Motor neuron (in vitro differentiated cells): ENCODE results near the gene DNAH9. TPM values are rescaled to one million over a fixed set of nuclear protein-coding genes. Genes with fewer than 3 reads are reported as not detected.

Experiments used
- ATAC-seq, 8 experiments: fragments of 200-7000 bp; cut with Tn5 transposase; replicated peaks in 6 of 8; 2 replicates each; pipeline ENCODE4 v1.8.0; 2021; ENCODE audit warnings: mild to moderate bottlenecking in 8 of 8, moderate library complexity in 8 of 8
- H3K27ac ChIP-seq, 2 donors: fragments of 250-450 bp; sonication (Bioruptor Pico); 2 replicates each; pipeline ENCODE4 v1.9.0; 2021; ENCODE audit warnings: antibody characterized with exemption in 2 of 2, mild to moderate bottlenecking in 2 of 2, moderate library complexity in 1 of 2
- H3K4me1 ChIP-seq, 2 donors: fragments of 250-450 bp; sonication (Bioruptor Pico); replicated peaks in 1 of 2; 2 replicates each; pipeline ENCODE4 v1.6.1; 2021; ENCODE audit warnings: antibody characterized with exemption in 2 of 2, mild to moderate bottlenecking in 2 of 2, moderate library complexity in 1 of 2
- H3K4me3 ChIP-seq, 5 donors: fragments of 250-450 bp; sonication (Bioruptor Pico); 2 replicates each; pipeline ENCODE4 v1.9.0; 2021; ENCODE audit warnings: antibody characterized with exemption in 5 of 5, mild to moderate bottlenecking in 5 of 5, moderate library complexity in 4 of 5
- WGBS, 10 experiments: fragments of 450-650 bp; shearing (Covaris generic); methylation state at CpG; one replicate each; pipeline ENCODE4 v1.0.0; 2022; 5-methylcytosine and 5-hydroxymethylcytosine counted together
- in situ Hi-C, 9 experiments: fragments of 400-800 bp; cut with MboI; loops; one replicate each; pipeline ENCODE4 v1.15.0; 2021; ENCODE audit warnings: low sequenced_read_pairs in 9 of 9, low pct_unique_long_range_greater_than_20kb in 2 of 9; ENCODE audit not compliant: unreplicated experiment in 9 of 9
- total RNA-seq, 8 experiments: library from RNA; unstranded; fragments of 300-600 nt; gene quantifications; 2 replicates each; pipeline versions ENCODE4 v1.2.3 to v1.2.4, GENCODE V29; 2022

DNAH9 gene, protein sequence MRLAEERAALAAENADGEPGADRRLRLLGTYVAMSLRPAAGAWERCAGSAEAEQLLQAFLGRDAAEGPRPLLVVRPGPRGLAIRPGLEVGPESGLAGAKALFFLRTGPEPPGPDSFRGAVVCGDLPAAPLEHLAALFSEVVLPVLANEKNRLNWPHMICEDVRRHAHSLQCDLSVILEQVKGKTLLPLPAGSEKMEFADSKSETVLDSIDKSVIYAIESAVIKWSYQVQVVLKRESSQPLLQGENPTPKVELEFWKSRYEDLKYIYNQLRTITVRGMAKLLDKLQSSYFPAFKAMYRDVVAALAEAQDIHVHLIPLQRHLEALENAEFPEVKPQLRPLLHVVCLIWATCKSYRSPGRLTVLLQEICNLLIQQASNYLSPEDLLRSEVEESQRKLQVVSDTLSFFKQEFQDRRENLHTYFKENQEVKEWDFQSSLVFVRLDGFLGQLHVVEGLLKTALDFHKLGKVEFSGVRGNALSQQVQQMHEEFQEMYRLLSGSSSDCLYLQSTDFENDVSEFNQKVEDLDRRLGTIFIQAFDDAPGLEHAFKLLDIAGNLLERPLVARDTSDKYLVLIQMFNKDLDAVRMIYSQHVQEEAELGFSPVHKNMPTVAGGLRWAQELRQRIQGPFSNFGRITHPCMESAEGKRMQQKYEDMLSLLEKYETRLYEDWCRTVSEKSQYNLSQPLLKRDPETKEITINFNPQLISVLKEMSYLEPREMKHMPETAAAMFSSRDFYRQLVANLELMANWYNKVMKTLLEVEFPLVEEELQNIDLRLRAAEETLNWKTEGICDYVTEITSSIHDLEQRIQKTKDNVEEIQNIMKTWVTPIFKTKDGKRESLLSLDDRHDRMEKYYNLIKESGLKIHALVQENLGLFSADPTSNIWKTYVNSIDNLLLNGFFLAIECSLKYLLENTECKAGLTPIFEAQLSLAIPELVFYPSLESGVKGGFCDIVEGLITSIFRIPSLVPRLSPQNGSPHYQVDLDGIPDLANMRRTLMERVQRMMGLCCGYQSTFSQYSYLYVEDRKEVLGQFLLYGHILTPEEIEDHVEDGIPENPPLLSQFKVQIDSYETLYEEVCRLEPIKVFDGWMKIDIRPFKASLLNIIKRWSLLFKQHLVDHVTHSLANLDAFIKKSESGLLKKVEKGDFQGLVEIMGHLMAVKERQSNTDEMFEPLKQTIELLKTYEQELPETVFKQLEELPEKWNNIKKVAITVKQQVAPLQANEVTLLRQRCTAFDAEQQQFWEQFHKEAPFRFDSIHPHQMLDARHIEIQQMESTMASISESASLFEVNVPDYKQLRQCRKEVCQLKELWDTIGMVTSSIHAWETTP (N-terminal part only)
- 1 to 10 TPM in 6 of 8 experiments, under 1 TPM in 2; 0.20 to 7.6 (median 2.5) TPM for total RNA-seq

- 0 to 1% (median 0%) methylated on average over 1 to 33 of the region's 84 CpGs; no CpG with 5 or more reads in 6 of the 10 experiments for WGBS, 10 experiments
- ATAC-seq: peak; percentile 92 to 98 (median 94)
- H3K4me3 ChIP-seq: peak within 1 kb of the TSS; percentile 61 to 81 (median 77)
- peak within 1 kb of the TSS; percentile 59 to 82 for H3K27ac ChIP-seq
- peaks cover 19 to 20% of the 10 kb centered on the region in 2 donors for H3K4me1 ChIP-seq
- in situ Hi-C loops: no loop called here
Observed at GRCh38 chr17:11598274-11599221, at the start of gene DNAH9. Gene DNAH9 (plus strand): TSS chr17:11598470. CDS start chr17:11598499, 29 bp downstream.

- 0 to 100% (median 57%) methylated on average over 1 to 2 of the region's 2 CpGs; no CpG with 5 or more reads in 2 of the 10 experiments for WGBS, 10 experiments
- H3K27ac ChIP-seq: no peak overlapping the region
- H3K4me1 ChIP-seq: no peaks in the 10 kb centered on the region
- no peak overlapping the region for H3K4me3 ChIP-seq
- in situ Hi-C loops: no loop called here
- ATAC-seq: no peak
Observed at GRCh38 chr17:11550431-11550830, 47.8 kb upstream of the DNAH9 start.

- in situ Hi-C loops: no loop called here
- Histone ChIP-seq H3K27ac (no peak overlapping the region), H3K4me1 (no peaks in the 10 kb centered on the region), H3K4me3 (no peak overlapping the region)
- 20 to 60% (median 42%) methylated on average over 1 to 4 of the region's 6 CpGs; no CpG with 5 or more reads in 5 of the 10 experiments for WGBS, 10 experiments
- ATAC-seq: no peak
Observed at GRCh38 chr17:11551442-11551841, 46.8 kb upstream of the DNAH9 start.

DNA sequence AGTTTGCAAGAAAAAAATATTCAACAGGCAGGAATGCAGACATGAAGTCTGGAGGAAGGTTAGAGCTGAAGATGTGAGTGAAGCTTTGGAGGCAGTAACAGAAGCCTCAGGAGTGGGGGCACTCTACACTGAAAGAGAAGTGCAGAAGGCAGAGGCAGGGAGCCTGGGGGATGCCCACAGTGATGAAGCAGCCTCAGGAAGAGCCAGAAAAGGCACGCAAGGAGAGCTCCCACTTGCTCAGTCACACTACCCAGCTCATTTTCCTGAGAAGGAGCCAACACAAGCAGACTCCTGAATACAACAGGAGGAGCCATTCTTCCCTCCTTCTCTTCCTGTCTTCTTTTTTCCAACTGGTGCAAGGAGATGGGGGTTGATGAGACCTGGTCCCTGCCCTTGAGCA is 45.1 kb upstream of the DNAH9 start:
- no peak overlapping the region for H3K4me3 ChIP-seq
- in situ Hi-C loops: no loop called here
- ATAC-seq: no peak
- WGBS, 10 experiments: 0 to 89% (median 72%) methylated on average over 1 of the region's 1 CpG; no CpG with 5 or more reads in 6 of the 10 experiments
- H3K27ac ChIP-seq: no peak overlapping the region
- H3K4me1 ChIP-seq: peaks cover 0 to 5% of the 10 kb centered on the region in 2 donors

- in situ Hi-C loops: no loop called here
- no CpG with 5 or more reads among the region's 1 CpG for WGBS, 10 experiments
- H3K27ac ChIP-seq: no peak overlapping the region
- peaks cover 0 to 5% of the 10 kb centered on the region in 2 donors for H3K4me1 ChIP-seq
- no peak for ATAC-seq
- no peak overlapping the region for H3K4me3 ChIP-seq
Observed at GRCh38 chr17:11554042-11554441, 44.2 kb upstream of the DNAH9 start.

DNA sequence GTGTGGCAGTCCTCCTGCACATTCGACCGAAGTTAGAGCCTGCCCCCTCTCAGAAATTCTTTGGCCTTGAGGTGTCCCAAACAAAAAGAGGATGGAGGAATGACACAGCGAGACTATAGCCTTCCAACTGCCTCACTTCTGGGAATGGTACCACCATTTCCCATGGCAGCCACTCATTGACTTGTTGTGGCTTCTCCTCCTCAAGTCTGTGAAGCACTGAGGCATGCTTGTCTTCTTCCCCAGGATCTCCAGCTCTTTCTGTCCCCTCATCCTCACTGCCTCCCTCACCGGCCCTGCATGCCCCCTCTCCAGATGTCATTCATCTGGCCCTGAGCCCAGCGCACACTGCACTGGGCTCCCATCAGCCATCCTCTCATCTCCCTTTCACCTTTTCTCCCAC is 43.7 kb upstream of the DNAH9 start:
- in situ Hi-C loops: no loop called here
- Histone ChIP-seq H3K4me3 (no peak overlapping the region), H3K27ac (no peak overlapping the region), H3K4me1 (peaks cover 0 to 5% of the 10 kb centered on the region in 2 donors)
- no peak for ATAC-seq
- WGBS, 10 experiments: 27 to 84% (median 60%) methylated on average over 1 to 5 of the region's 5 CpGs; no CpG with 5 or more reads in 5 of the 10 experiments

GRCh38 chr17:11555530-11555929 is 42.7 kb upstream of the DNAH9 start:
- no peak for ATAC-seq
- no peak overlapping the region for H3K4me3 ChIP-seq
- no peak overlapping the region for H3K27ac ChIP-seq
- in situ Hi-C loops: no loop called here
- whole genome bisulfite sequencing, 10 experiments: 0 to 100% (median 30%) methylated on average over 2 to 6 of the region's 6 CpGs; no CpG with 5 or more reads in 3 of the 10 experiments
- H3K4me1 ChIP-seq: peaks cover 0 to 5% of the 10 kb centered on the region in 2 donors

GRCh38 chr17:11557727-11558452 is 40.4 kb upstream of the DNAH9 start:
- WGBS, 10 experiments: 40 to 95% (median 87%) methylated on average over 2 to 7 of the region's 46 CpGs; no CpG with 5 or more reads in 3 of the 10 experiments
- H3K4me1 ChIP-seq: peaks cover 0 to 5% of the 10 kb centered on the region in 2 donors
- in situ Hi-C loops: no loop called here
- H3K27ac ChIP-seq: no peak overlapping the region
- no peak overlapping the region for H3K4me3 ChIP-seq
- peak in 2 of 8 experiments; percentile 25 to 30 for ATAC-seq

GRCh38 chr17:11558681-11559234 is 39.5 kb upstream of the DNAH9 start:
- Histone ChIP-seq H3K4me1 (peaks cover 0 to 5% of the 10 kb centered on the region in 2 donors), H3K27ac (no peak overlapping the region), H3K4me3 (no peak overlapping the region)
- in situ Hi-C loops: no loop called here
- no peak for ATAC-seq
- 46 to 100% (median 94%) methylated on average over 2 to 6 of the region's 10 CpGs; no CpG with 5 or more reads in 5 of the 10 experiments for WGBS, 10 experiments

- WGBS, 10 experiments: 0% methylated on average over 1 of the region's 7 CpGs; no CpG with 5 or more reads in 9 of the 10 experiments
Observed at GRCh38 chr17:11559601-11560000, 38.7 kb upstream of the DNAH9 start.

GRCh38 chr17:11561281-11561680 is 37.0 kb upstream of the DNAH9 start:
- ATAC-seq: no peak
- in situ Hi-C loops: no loop called here
- Histone ChIP-seq H3K4me3 (no peak overlapping the region), H3K27ac (no peak overlapping the region), H3K4me1 (peaks cover 0 to 5% of the 10 kb centered on the region in 2 donors)
- 67 to 100% (median 80%) methylated on average over 1 of the region's 1 CpG; no CpG with 5 or more reads in 5 of the 10 experiments for WGBS, 10 experiments

More at GRCh38 chr17:11559601-11560000, 38.7 kb upstream of the DNAH9 start:
- in situ Hi-C loops: no loop called here
- Histone ChIP-seq H3K4me3 (no peak overlapping the region), H3K27ac (no peak overlapping the region), H3K4me1 (peaks cover 0 to 5% of the 10 kb centered on the region in 2 donors)
- ATAC-seq: no peak
